ENCODE measurements around the gene CPSF3.
"Not testable (repeated sequence)": the region's sequence is repeated elsewhere in the genome, so short reads cannot be mapped to it uniquely, and the experiment has no call there.

CPSF3 gene

GRCh38 chr2:9498210-9498609, 74.8 kb downstream of the CPSF3 start:
- Histone ChIP-seq H3K4me3 (ENCODE audit: low read depth, low read length) (no peak overlapping the region), H3K36me3 (ENCODE audit: control insufficient read depth in 2 of 2, insufficient read depth in 1 of 2, low read length in 2 of 2) (peaks cover 36 to 76% of the 10 kb centered on the region in 2 experiments), H3K4me1 (ENCODE audit: control insufficient read depth, insufficient read depth, low read length) (no peaks in the 10 kb centered on the region), H3K27ac (ENCODE audit: extremely low read depth, low read depth, low read length) (no peak overlapping the region), H3K9me3 (ENCODE audit: control insufficient read depth, insufficient read depth, low read depth, low read length) (no peaks in the 10 kb centered on the region)
- ChIA-PET CTCF (no interaction called here), POLR2A (interaction anchor here (0.6 kb wide), 1 partner anchor 9 kb away, joined by 3 read pairs; no protein-coding TSS in a partner anchor)
- TF ChIP-seq ZFP37 (tag by site-specific recombination; IDR thresholded peaks at IDR 0.05) (no peak), ZNF660 (tag by site-specific recombination; IDR thresholded peaks at IDR 0.05) (no peak), ZNF280D (tag by site-specific recombination; IDR thresholded peaks at IDR 0.05) (no peak)

GRCh38 chr2:9508931-9509330, 85.5 kb downstream of the CPSF3 start:
- Histone ChIP-seq H3K36me3 (ENCODE audit: control insufficient read depth in 2 of 2, insufficient read depth in 1 of 2, low read length in 2 of 2) (peaks cover 16 to 56% of the 10 kb centered on the region in 2 experiments; a peak in 2 of 3 replicates), H3K27ac (ENCODE audit: extremely low read depth, low read depth, low read length) (no peak overlapping the region), H3K4me1 (ENCODE audit: control insufficient read depth, insufficient read depth, low read length) (no peaks in the 10 kb centered on the region), H3K9me3 (ENCODE audit: control insufficient read depth, insufficient read depth, low read depth, low read length) (no peaks in the 10 kb centered on the region), H3K4me3 (ENCODE audit: low read depth, low read length) (no peak overlapping the region)
- no peak for TF ChIP-seq SCRT2 (tag by site-specific recombination; IDR thresholded peaks at IDR 0.05)
- ChIA-PET CTCF (no interaction called here), POLR2A (no interaction called here)

- TF ChIP-seq ZNF146 (tag by site-specific recombination; IDR thresholded peaks at IDR 0.05) (peak; percentile 96), ZNF580 (tag by site-specific recombination; IDR thresholded peaks at IDR 0.05) (0 out of 2 replicates have a peak, but pooled peaks have one; percentile 28)
- H3K27ac ChIP-seq (ENCODE audit: extremely low read depth, low read depth, low read length); H3K4me1 ChIP-seq (ENCODE audit: control insufficient read depth, insufficient read depth, low read length); POLR2A ChIA-PET; H3K9me3 ChIP-seq (ENCODE audit: control insufficient read depth, insufficient read depth, low read depth, low read length); H3K4me3 ChIP-seq (ENCODE audit: low read depth, low read length); CTCF ChIA-PET: not testable (repeated sequence)
- H3K36me3 ChIP-seq (ENCODE audit: control insufficient read depth in 2 of 2, insufficient read depth in 1 of 2, low read length in 2 of 2), result peaks cover 21 to 54% of the 10 kb centered on the region in 2 experiments
Measured at GRCh38 chr2:9513946-9514345, 90.5 kb downstream of the CPSF3 start.

DNA sequence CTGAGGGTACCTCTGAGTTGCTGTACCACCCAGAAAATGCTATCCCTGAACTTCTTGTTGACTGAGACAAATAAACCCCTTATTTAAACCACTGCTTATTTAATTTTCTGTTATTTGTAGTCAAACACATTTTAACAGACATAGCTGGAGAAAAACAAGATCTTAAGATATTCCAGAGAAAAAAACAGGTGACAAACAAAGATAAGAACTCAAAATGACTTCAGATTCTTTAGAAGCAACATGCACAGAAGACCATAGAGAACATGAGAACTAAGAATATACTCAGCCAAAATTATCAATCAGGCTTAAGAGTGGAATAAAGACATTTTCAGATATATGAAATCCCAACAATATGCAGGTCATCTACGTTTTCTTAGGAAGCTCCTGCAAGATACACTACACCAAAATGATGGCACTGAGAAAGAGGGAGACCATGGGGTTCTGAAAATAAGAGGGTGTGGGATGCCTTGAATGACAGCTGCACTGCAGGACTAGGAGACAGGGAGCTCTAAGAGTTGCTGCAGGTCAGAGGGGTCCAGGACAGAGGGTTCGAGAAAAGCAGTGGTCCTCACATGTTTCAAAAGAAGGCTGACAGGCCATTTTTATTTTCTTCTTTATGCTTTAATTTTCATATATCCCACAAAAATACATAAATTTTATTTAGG, 93.8 kb downstream of the CPSF3 start:
- Histone ChIP-seq H3K4me1 (ENCODE audit: control insufficient read depth, insufficient read depth, low read length) (no peaks in the 10 kb centered on the region), H3K36me3 (ENCODE audit: control insufficient read depth in 2 of 2, insufficient read depth in 1 of 2, low read length in 2 of 2) (peaks cover 33 to 71% of the 10 kb centered on the region in 2 experiments), H3K9me3 (ENCODE audit: control insufficient read depth, insufficient read depth, low read depth, low read length) (no peaks in the 10 kb centered on the region), H3K4me3 (ENCODE audit: low read depth, low read length) (no peak overlapping the region), H3K27ac (ENCODE audit: extremely low read depth, low read depth, low read length) (no peak overlapping the region)
- ChIA-PET POLR2A (no interaction called here), CTCF (no interaction called here)
- TF ChIP-seq ZNF423 (tag by site-specific recombination; IDR thresholded peaks at IDR 0.05) (no peak), TCF7L2 (IDR thresholded peaks at IDR 0.05; ENCODE audit: borderline replicate concordance, low read depth, low read length) (no peak), KLF7 (tag by site-specific recombination; IDR thresholded peaks at IDR 0.05; ENCODE audit: borderline replicate concordance) (no peak), SP7 (tag by site-specific recombination; IDR thresholded peaks at IDR 0.05) (no peak), ZSCAN23 (tag by site-specific recombination; IDR thresholded peaks at IDR 0.05) (no peak), ZNF707 (tag by site-specific recombination; IDR thresholded peaks at IDR 0.05) (no peak), ZNF155 (tag by site-specific recombination; IDR thresholded peaks at IDR 0.05) (no peak), ZNF830 (tag by site-specific recombination; IDR thresholded peaks at IDR 0.05; ENCODE audit: low read depth) (no peak), ZNF555 (tag by site-specific recombination; conservative IDR thresholded peaks at IDR 0.05) (no peak), ZFP69B (tag by site-specific recombination; IDR thresholded peaks at IDR 0.05) (no peak), ZNF274 (IDR thresholded peaks at IDR 0.05; ENCODE audit: low read length) (no peak), ZNF274 (tag by site-specific recombination; IDR thresholded peaks at IDR 0.05; ENCODE audit: borderline replicate concordance) (no peak), ATF2 (tag by site-specific recombination; IDR thresholded peaks at IDR 0.05; ENCODE audit: low read depth) (no peak), ZNF624 (tag by site-specific recombination; IDR thresholded peaks at IDR 0.05) (no peak), KLF8 (tag by site-specific recombination; IDR thresholded peaks at IDR 0.05) (no peak), KLF10 (tag by site-specific recombination; IDR thresholded peaks at IDR 0.05) (no peak), ZNF239 (tag by site-specific recombination; IDR thresholded peaks at IDR 0.05) (no peak)
- TF ChIP-seq, protein P1, sequence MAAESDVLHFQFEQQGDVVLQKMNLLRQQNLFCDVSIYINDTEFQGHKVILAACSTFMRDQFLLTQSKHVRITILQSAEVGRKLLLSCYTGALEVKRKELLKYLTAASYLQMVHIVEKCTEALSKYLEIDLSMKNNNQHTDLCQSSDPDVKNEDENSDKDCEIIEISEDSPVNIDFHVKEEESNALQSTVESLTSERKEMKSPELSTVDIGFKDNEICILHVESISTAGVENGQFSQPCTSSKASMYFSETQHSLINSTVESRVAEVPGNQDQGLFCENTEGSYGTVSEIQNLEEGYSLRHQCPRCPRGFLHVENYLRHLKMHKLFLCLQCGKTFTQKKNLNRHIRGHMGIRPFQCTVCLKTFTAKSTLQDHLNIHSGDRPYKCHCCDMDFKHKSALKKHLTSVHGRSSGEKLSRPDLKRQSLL (tag by site-specific recombination; IDR thresholded peaks at IDR 0.05), result no peak
